Measurements from ENCODE around the gene LSP1. TPM values are rescaled to one million over a fixed set of nuclear protein-coding genes. Genes with fewer than 3 reads are reported as not detected.

LSP1 gene
- total and polyA plus RNA-seq, 2 of the 8 experiments (the other 6 are each of a cell fraction or from before 2014, with no cell fraction given): 0.03 TPM; not detected in 1

DNA sequence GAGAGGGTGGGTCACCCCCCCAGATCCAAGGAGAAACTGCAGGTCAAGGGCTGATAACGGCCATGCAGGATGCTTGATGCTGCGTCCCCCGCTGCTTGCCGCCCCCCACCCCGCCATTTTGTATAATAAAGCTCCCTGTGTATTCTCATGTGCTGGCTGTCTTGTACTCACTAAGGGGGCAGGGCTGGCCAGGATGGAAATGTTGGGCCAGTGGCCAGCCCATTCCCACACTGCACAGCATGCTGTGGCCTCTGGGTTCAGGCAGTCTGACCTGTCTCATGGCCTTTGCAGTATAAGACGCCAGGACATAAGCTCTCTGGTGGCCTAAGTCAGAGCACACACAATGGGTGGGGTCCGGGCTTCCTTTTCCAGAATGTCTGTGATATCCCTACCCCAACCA is 39.2 kb downstream of the LSP1 start:
- H3K9me3 ChIP-seq (ENCODE audit: insufficient read depth in 2 of 2, low read depth in 1 of 2, low read length in 1 of 2): no peaks in the 10 kb centered on the region
- H4K5ac ChIP-seq (ENCODE audit: insufficient read length, low read depth, low read length): no peak overlapping the region
- no peaks in the 10 kb centered on the region for H3K4me1 ChIP-seq (replicated peaks in 1 of 4; ENCODE audit: control insufficient read depth in 3 of 4, insufficient read depth in 4 of 4, low read length in 3 of 4)
- 93% methylated on average over 6 of the region's 7 CpGs; no CpG with 5 or more reads in 1 of the 2 experiments for WGBS, 2 experiments (ENCODE audit: extremely low coverage in 1 of 2, insufficient coverage in 1 of 2, insufficient read length in 1 of 2, insufficient replicate concordance in 2 of 2, low coverage in 1 of 2, low lambda C conversion rate in 2 of 2, missing lambda C conversion rate in 1 of 2)
- no peaks in the 10 kb centered on the region for H3K36me3 ChIP-seq (ENCODE audit: control insufficient read depth in 2 of 4, insufficient read depth in 4 of 4, low read length in 3 of 4)
- no peak overlapping the region for H3K9ac ChIP-seq (replicated peaks in 1 of 4; ENCODE audit: extremely low read depth in 1 of 4, low read depth in 3 of 4, low read length in 3 of 4)
- no peak overlapping the region for H2BK120ac ChIP-seq (replicated peaks; ENCODE audit: low read depth, low read length)
- no peak overlapping the region for H3K4ac ChIP-seq (replicated peaks; ENCODE audit: insufficient read length, low read depth, low read length)
- DNase-seq (ENCODE audit: low read depth in 1 of 2, low spot score in 2 of 2): no peak
- H2BK15ac ChIP-seq (ENCODE audit: low read length): no peak overlapping the region
- no peak for FAIRE-seq
- no peak overlapping the region for H2AK5ac ChIP-seq (ENCODE audit: low read depth, low read length)
- peaks cover 0 to 4% of the 10 kb centered on the region in 2 experiments for H4K20me1 ChIP-seq (replicated peaks in 1 of 2; ENCODE audit: control insufficient read depth in 1 of 2, insufficient read depth in 2 of 2, low read length in 2 of 2)
- H3K79me1 ChIP-seq (ENCODE audit: low read depth, low read length): no peaks in the 10 kb centered on the region
- no peak overlapping the region; the same call in 1 of the 2 replicates for H4K8ac ChIP-seq (ENCODE audit: extremely low read depth, insufficient read depth, low read length)
- H3K4me3 ChIP-seq (ENCODE audit: extremely low read depth in 1 of 4, insufficient read depth in 2 of 4, low read depth in 3 of 4, low read length in 4 of 4): no peak overlapping the region
- no peaks in the 10 kb centered on the region for H3K79me2 ChIP-seq (ENCODE audit: control insufficient read depth in 1 of 2, insufficient read depth in 2 of 2, low read length in 2 of 2)
- POLR2A ChIA-PET (ENCODE audit: partially characterized antibody): no interaction called here
- peaks cover 15% of the 10 kb centered on the region; the same call in 1 of the 2 replicates for H3K23me2 ChIP-seq (ENCODE audit: low read depth, low read length)
- H3K23ac ChIP-seq (ENCODE audit: insufficient read length): no peak overlapping the region
- H3K27ac ChIP-seq (ENCODE audit: low read depth, low read length): no peak overlapping the region
- no peak overlapping the region for H3K4me2 ChIP-seq (ENCODE audit: insufficient read depth in 1 of 2, low read depth in 2 of 2, low read length in 2 of 2)
- no peak overlapping the region for H2BK20ac ChIP-seq (ENCODE audit: low read length)
- TF ChIP-seq CBX8 (IDR thresholded peaks at IDR 0.05; ENCODE audit: borderline replicate concordance, low read depth, low read length) (no peak), GTF2F1 (IDR thresholded peaks at IDR 0.05; ENCODE audit: borderline replicate concordance, low read depth, low read length) (no peak), CREB1 (IDR thresholded peaks at IDR 0.05) (no peak), TCF12 (IDR thresholded peaks at IDR 0.05; ENCODE audit: low read depth, low read length) (no peak), EGR1 (IDR thresholded peaks at IDR 0.05; ENCODE audit: borderline replicate concordance, low read depth, low read length) (no peak), TAF7 (optimal IDR thresholded peaks at IDR 0.05; ENCODE audit: borderline replicate concordance, low read depth, low read length) (no peak), MAFK (IDR thresholded peaks at IDR 0.05; ENCODE audit: low read depth, low read length) (no peak), POU5F1 (IDR thresholded peaks at IDR 0.05; ENCODE audit: low read depth, low read length) (no peak), SIN3A (conservative IDR thresholded peaks at IDR 0.05 in 1 of 2, IDR thresholded peaks at IDR 0.05 in 1 of 2; ENCODE audit: low read depth in 1 of 2, low read length in 2 of 2) (no peak)
- TF ChIP-seq, protein P1, sequence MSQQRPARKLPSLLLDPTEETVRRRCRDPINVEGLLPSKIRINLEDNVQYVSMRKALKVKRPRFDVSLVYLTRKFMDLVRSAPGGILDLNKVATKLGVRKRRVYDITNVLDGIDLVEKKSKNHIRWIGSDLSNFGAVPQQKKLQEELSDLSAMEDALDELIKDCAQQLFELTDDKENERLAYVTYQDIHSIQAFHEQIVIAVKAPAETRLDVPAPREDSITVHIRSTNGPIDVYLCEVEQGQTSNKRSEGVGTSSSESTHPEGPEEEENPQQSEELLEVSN (IDR thresholded peaks at IDR 0.05): no peak
- no peaks in the 10 kb centered on the region; a peak in 1 of 7 replicates for H3K27me3 ChIP-seq (replicated peaks in 1 of 4; ENCODE audit: control insufficient read depth in 3 of 4, extremely low read depth in 1 of 4, insufficient read depth in 3 of 4, low read length in 3 of 4)
- H2AFZ ChIP-seq (ENCODE audit: low read length): no peak overlapping the region
- no peak overlapping the region for H2BK5ac ChIP-seq (ENCODE audit: low read depth, low read length)
- no peak overlapping the region for H3K56ac ChIP-seq (replicated peaks; ENCODE audit: insufficient read length, low read depth, low read length)
- H3K14ac ChIP-seq (ENCODE audit: insufficient read length): no peak overlapping the region
- H4K91ac ChIP-seq (replicated peaks; ENCODE audit: insufficient read length, low read length): no peak overlapping the region
- H3K18ac ChIP-seq (ENCODE audit: extremely low read depth, low read length): no peak overlapping the region
- H2BK12ac ChIP-seq (ENCODE audit: low read depth, low read length): no peak overlapping the region
- CTCF ChIA-PET (ENCODE audit: partially characterized antibody): interaction anchor here (0.6 to 3.0 kb wide), 7 partner anchors 10 to 498 kb away, joined by 3 to 36 read pairs (median 11); partner anchors contain the start of gene TNNT3

Measured in H1 (cell line).